IMR-90 (cell line): Measurements from ENCODE around the gene LILRB2.

ENCODE experiments used
- BHLHE40 ChIP-seq: fragments of 150-350 bp; IDR thresholded peaks from 2 replicates; pipeline ENCODE4 v1.6.1; 2016; ENCODE audit warnings: mild to moderate bottlenecking, low read depth, low read length
- CEBPB ChIP-seq: IDR thresholded peaks from 2 replicates; pipeline ENCODE4 v1.6.1; 2012; ENCODE audit warnings: low read depth, low read length, improper control_type of control experiment
- CTCF ChIP-seq: conservative IDR thresholded peaks from 2 replicates; pipeline ENCODE4 v1.5.1; 2012; ENCODE audit warnings: mild to moderate bottlenecking, low read depth, low read length, improper control_type of control experiment
- NFE2L2 ChIP-seq: fragments of 150-350 bp; IDR thresholded peaks from 2 replicates; pipeline ENCODE4 v1.6.1; 2016; ENCODE audit warnings: low read depth, mild to moderate bottlenecking, low read length
- POLR2A ChIP-seq: IDR thresholded peaks from 2 replicates; pipeline ENCODE4 v1.6.1; 2012; ENCODE audit warnings: mild to moderate bottlenecking, low read depth, low read length
- RCOR1 ChIP-seq: IDR thresholded peaks from 2 replicates; pipeline ENCODE4 v1.6.1; 2012; ENCODE audit warnings: mild to moderate bottlenecking, low read length, improper control_type of control experiment; ENCODE audit not compliant: insufficient replicate concordance
- SMC3 ChIP-seq: fragments of 150-350 bp; IDR thresholded peaks from 2 replicates; pipeline ENCODE4 v1.6.1; 2016; ENCODE audit warnings: low read depth, mild to moderate bottlenecking, antibody characterized with exemption, low read length, moderate library complexity

GRCh38 chr19:54297759-54298305 lies 16.9 kb upstream of the LILRB2 start:
- TF ChIP-seq NFE2L2 (no peak), POLR2A (no peak), BHLHE40 (no peak), CTCF (no peak), CEBPB (no peak), SMC3 (no peak), RCOR1 (no peak)
